Right forelimb (tissue), 1 donor: ENCODE results near the gene NAT14.
"Not testable (repeated sequence)": the region's sequence is repeated elsewhere in the genome, so short reads cannot be mapped to it uniquely, and the experiment has no call there.

Experiments
- DNase-seq: peaks from one replicate; pipeline ENCODE4 v3.0.0-alpha.2; 2018

NAT14 gene

GRCh38 chr19:55487924-55488687, 3.1 kb downstream of the NAT14 start, which contains the start of gene SSC5D:
Gene SSC5D, plus strand, starts transcription at chr19:55488436. Its CDS starts 154 bp downstream, at chr19:55488590.
- peak; percentile 81 for DNase-seq

GRCh38 chr19:55488986-55489710, 4.2 kb downstream of the NAT14 start:
- peak; percentile 76 for DNase-seq

GRCh38 chr19:55489711-55490477, 4.9 kb downstream of the NAT14 start:
- no peak for DNase-seq

- no peak for DNase-seq
Measured at GRCh38 chr19:55490478-55491432, 5.8 kb downstream of the NAT14 start.

GRCh38 chr19:55491546-55492360, 6.8 kb downstream of the NAT14 start:
- DNase-seq, result no peak

- DNase-seq, result no peak
Measured at GRCh38 chr19:55492362-55492944, 7.5 kb downstream of the NAT14 start.

- peak; percentile 77 for DNase-seq
Measured at GRCh38 chr19:55493052-55493644, 8.2 kb downstream of the NAT14 start.

GRCh38 chr19:55493645-55494171, 8.7 kb downstream of the NAT14 start:
- no peak for DNase-seq

- no peak for DNase-seq
Measured at GRCh38 chr19:55494172-55494761, 9.3 kb downstream of the NAT14 start.

- DNase-seq, result no peak
Measured at GRCh38 chr19:55495646-55496349, 10.8 kb downstream of the NAT14 start.

- not testable (repeated sequence) for DNase-seq
Measured at GRCh38 chr19:55496820-55497219, 11.8 kb downstream of the NAT14 start.

- DNase-seq, result no peak
Measured at GRCh38 chr19:55497763-55498162, 12.8 kb downstream of the NAT14 start.

GRCh38 chr19:55498246-55498840, 13.4 kb downstream of the NAT14 start:
- DNase-seq, result no peak

GRCh38 chr19:55500368-55500952, 15.5 kb downstream of the NAT14 start:
- DNase-seq, result no peak

- DNase-seq, result no peak
Measured at GRCh38 chr19:55502197-55502952, 17.4 kb downstream of the NAT14 start.

- DNase-seq, result no peak
Measured at GRCh38 chr19:55503157-55503501, 18.1 kb downstream of the NAT14 start.

- DNase-seq, result peak; percentile 96
Measured at GRCh38 chr19:55503502-55504251, 18.7 kb downstream of the NAT14 start.
